Gastrocnemius medialis (tissue), 4 donors: ENCODE measurements around the gene URAD. TPM values are rescaled to one million over a fixed set of nuclear protein-coding genes. Genes with fewer than 3 reads are reported as not detected.
"Not testable (repeated sequence)": the region's sequence is repeated elsewhere in the genome, so short reads cannot be mapped to it uniquely, and the experiment has no call there.

Source experiments
- ATAC-seq, 2 donors: fragments of 150-250 bp; one replicate each; pipeline ENCODE4 v1.9.1; 2016
- DNase-seq, 2 donors: peaks; one replicate each; pipeline ENCODE4 v3.0.0-alpha.2; 2019
- H3K27ac ChIP-seq, 4 donors: fragments of 200-600 bp; sonication (generic); 1 replicate in 1 of 4; 2 replicates in 3 of 4; pipeline ENCODE4 v1.5.1; 2016 to 2018; ENCODE audit warnings: mild to moderate bottlenecking in 2 of 4, moderate library complexity in 1 of 4
- H3K27me3 ChIP-seq, 3 donors: fragments of 200-600 bp; sonication (generic) in 2 of 3; 1 replicate in 1 of 3; 2 replicates in 2 of 3; pipeline versions ENCODE4 v1.5.1 to v1.6.0; 2016 to 2019; ENCODE audit warnings: mild to moderate bottlenecking in 1 of 3, moderate library complexity in 1 of 3
- H3K36me3 ChIP-seq, 2 donors: fragments of 200-600 bp; sonication (generic) in 1 of 2; one replicate each; pipeline ENCODE4 v1.5.1; 2017 to 2018
- H3K4me1 ChIP-seq, 2 donors: fragments of 200-600 bp; sonication (generic) in 1 of 2; one replicate each; pipeline ENCODE4 v1.5.1; 2016 to 2017; ENCODE audit warnings: mild to moderate bottlenecking in 2 of 2
- H3K4me3 ChIP-seq, 4 donors: fragments of 200-600 bp; sonication (generic) in 3 of 4; 1 replicate in 1 of 4; 2 replicates in 3 of 4; pipeline ENCODE4 v1.5.1; 2016 to 2019; ENCODE audit warnings: mild to moderate bottlenecking in 2 of 4
- H3K9me3 ChIP-seq, 3 donors: fragments of 200-600 bp; sonication (generic) in 2 of 3; 1 replicate in 1 of 3; 2 replicates in 2 of 3; pipeline ENCODE4 v1.5.1; 2016 to 2019
- POLR2A ChIP-seq, 2 donors: fragments of 450-650 bp; IDR thresholded peaks; one replicate each; pipeline ENCODE4 v1.6.1; 2017; ENCODE audit warnings: antibody characterized with exemption in 2 of 2, mild to moderate bottlenecking in 2 of 2, moderate library complexity in 2 of 2
- in situ Hi-C, 4 donors: fragments of 200-750 bp; cut with MboI; loops; one replicate each; pipeline versions ENCODE4 v1.15.0 to v1.8.0; 2017; ENCODE audit warnings: low sequenced_read_pairs in 4 of 4
- intact Hi-C: fragments of 100-400 bp; cut with DNase I; formaldehyde crosslinking; loops from one replicate; pipeline ENCODE4 v1.15.1; 2023; ENCODE audit warnings: low total_unique reads
- total RNA-seq, 4 donors: library from RNA; depleted of rRNA; stranded (reverse); fragments of >200 nt; gene quantifications; one replicate each; pipeline versions ENCODE4 v1.1.0 to v1.2.3, GENCODE V29; 2016
- TF ChIP-seq, protein P1 (sequence below), 5 experiments: fragments of 450-650 bp in 3 of 5; fragments of 200-600 bp in 2 of 5; sonication (generic) in 2 of 5; IDR thresholded peaks in 4 of 5; conservative IDR thresholded peaks in 1 of 5; 1 replicate in 4 of 5; 2 replicates in 1 of 5; pipeline ENCODE4 v1.5.1; 2016 to 2019; ENCODE audit warnings: antibody characterized with exemption in 5 of 5, mild to moderate bottlenecking in 3 of 5, moderate library complexity in 3 of 5

URAD gene
- total RNA-seq, 4 donors from 2014 or later, result not detected

- Histone ChIP-seq H3K27ac (no peak overlapping the region), H3K9me3 (no peaks in the 10 kb centered on the region), H3K36me3 (no peaks in the 10 kb centered on the region), H3K4me3 (no peak overlapping the region), H3K27me3 (no peaks in the 10 kb centered on the region), H3K4me1 (no peaks in the 10 kb centered on the region)
- no peak for DNase-seq
- no peak for TF ChIP-seq POLR2A (IDR thresholded peaks at IDR 0.05)
- TF ChIP-seq, protein P1, sequence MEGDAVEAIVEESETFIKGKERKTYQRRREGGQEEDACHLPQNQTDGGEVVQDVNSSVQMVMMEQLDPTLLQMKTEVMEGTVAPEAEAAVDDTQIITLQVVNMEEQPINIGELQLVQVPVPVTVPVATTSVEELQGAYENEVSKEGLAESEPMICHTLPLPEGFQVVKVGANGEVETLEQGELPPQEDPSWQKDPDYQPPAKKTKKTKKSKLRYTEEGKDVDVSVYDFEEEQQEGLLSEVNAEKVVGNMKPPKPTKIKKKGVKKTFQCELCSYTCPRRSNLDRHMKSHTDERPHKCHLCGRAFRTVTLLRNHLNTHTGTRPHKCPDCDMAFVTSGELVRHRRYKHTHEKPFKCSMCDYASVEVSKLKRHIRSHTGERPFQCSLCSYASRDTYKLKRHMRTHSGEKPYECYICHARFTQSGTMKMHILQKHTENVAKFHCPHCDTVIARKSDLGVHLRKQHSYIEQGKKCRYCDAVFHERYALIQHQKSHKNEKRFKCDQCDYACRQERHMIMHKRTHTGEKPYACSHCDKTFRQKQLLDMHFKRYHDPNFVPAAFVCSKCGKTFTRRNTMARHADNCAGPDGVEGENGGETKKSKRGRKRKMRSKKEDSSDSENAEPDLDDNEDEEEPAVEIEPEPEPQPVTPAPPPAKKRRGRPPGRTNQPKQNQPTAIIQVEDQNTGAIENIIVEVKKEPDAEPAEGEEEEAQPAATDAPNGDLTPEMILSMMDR (IDR thresholded peaks at IDR 0.05 in 4 of 5, conservative IDR thresholded peaks at IDR 0.05 in 1 of 5), result no peak
- ATAC-seq, result no peak
- in situ Hi-C loops, result no loop called here
- intact Hi-C loops, result no loop called here
Observed at GRCh38 chr13:28012383-28012782, 23.9 kb upstream of the URAD start.

DNA sequence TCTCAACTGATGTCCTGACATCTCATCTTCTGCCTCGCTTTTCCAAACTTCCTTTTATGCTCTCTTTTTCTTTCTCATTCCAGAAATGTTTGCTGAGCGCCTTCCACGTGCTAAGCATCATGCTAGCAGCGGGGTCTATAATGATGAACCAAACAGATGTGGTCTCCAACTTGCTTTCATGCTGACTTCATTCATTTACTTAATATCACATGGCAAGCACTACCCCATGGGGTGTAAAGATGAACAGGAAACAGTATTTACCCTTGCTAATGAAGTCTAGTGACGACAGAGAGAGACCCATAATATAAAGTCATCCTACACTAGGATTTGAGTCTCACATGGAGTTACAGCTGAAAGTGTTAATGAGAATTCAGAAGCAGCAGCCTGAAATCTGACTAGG lies 21.6 kb upstream of the URAD start:
- no peak overlapping the region for H3K27ac ChIP-seq
- H3K36me3 ChIP-seq, result no peaks in the 10 kb centered on the region
- no peaks in the 10 kb centered on the region for H3K4me1 ChIP-seq
- in situ Hi-C loops (no loop called here), intact Hi-C loops (no loop called here)
- no peak for TF ChIP-seq POLR2A (IDR thresholded peaks at IDR 0.05)
- TF ChIP-seq, protein P1 (IDR thresholded peaks at IDR 0.05 in 4 of 5, conservative IDR thresholded peaks at IDR 0.05 in 1 of 5), result no peak
- DNase-seq (no peak), ATAC-seq (no peak)
- H3K4me3 ChIP-seq, result no peak overlapping the region
- H3K9me3 ChIP-seq, result no peaks in the 10 kb centered on the region
- H3K27me3 ChIP-seq, result no peaks in the 10 kb centered on the region

DNA sequence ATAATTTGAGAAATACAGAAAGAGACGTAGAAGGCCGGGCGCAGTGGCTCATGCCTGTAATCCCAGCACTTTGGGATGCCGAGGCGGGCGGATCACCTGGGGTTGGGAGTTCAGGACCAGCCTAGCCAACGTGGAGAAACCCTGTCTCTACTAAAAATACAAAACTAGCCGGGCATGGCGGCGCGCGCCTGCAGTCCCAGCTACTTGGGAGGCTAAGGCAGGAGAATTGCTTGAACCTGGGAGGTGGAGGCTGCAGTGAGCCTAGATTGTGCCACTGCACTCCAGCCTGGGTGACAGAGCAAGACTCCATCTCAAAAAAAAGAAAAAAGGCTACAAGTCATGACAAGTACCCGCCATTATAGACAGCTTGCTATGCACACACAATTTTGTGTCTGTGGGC lies 16.5 kb upstream of the URAD start:
- H3K27me3 ChIP-seq, in situ Hi-C loops, H3K27ac ChIP-seq, intact Hi-C loops, H3K9me3 ChIP-seq, H3K36me3 ChIP-seq, H3K4me3 ChIP-seq, ATAC-seq, DNase-seq, H3K4me1 ChIP-seq: not testable (repeated sequence)

- TF ChIP-seq, protein P1 (IDR thresholded peaks at IDR 0.05 in 4 of 5, conservative IDR thresholded peaks at IDR 0.05 in 1 of 5), result no peak
- TF ChIP-seq POLR2A (IDR thresholded peaks at IDR 0.05), result no peak
- no peaks in the 10 kb centered on the region for H3K27me3 ChIP-seq
- H3K4me1 ChIP-seq, result no peaks in the 10 kb centered on the region
- intact Hi-C loops (no loop called here), in situ Hi-C loops (no loop called here)
- ATAC-seq, result no peak
- H3K4me3 ChIP-seq, result no peak overlapping the region
- H3K27ac ChIP-seq, result no peak overlapping the region
- H3K9me3 ChIP-seq, result no peaks in the 10 kb centered on the region
- no peak for DNase-seq
- no peaks in the 10 kb centered on the region for H3K36me3 ChIP-seq
Observed at GRCh38 chr13:28002886-28003698, 14.6 kb upstream of the URAD start.

DNA sequence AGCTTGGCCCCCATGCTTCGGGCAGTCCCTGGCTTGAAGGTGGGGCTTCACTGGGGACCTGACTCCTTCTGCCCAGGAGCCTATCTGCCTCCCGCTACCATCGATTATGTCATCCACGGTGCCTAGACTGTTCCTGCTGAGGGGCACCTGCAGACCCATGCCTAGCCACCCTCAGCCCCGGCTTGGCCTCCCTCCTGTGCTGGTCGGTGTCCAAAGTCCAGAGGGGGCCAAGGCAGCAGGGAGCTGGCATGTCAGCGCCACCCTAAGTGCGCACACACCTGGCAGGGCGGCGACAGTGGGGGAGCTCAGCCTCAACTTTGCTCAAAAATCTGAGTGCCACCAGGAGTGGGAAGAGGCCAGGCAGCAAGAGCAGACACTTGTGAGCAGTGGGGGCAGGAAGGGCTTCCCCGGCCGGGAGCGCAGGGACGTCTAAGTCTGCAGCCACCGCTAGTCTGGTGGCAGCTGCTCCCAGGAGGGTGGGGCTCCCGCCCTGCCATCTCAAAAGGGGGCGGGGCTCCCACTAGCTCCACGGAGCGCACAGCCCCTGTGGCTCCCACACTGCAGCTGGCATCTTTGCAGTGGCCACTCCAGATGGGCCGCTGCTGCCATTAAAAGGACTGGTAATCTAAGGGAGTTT lies 13.5 kb upstream of the URAD start:
- TF ChIP-seq, protein P1 (IDR thresholded peaks at IDR 0.05 in 4 of 5, conservative IDR thresholded peaks at IDR 0.05 in 1 of 5), result no peak
- TF ChIP-seq POLR2A (IDR thresholded peaks at IDR 0.05), result no peak
- H3K4me3 ChIP-seq, result no peak overlapping the region
- H3K36me3 ChIP-seq, result no peaks in the 10 kb centered on the region
- no peaks in the 10 kb centered on the region for H3K4me1 ChIP-seq
- H3K9me3 ChIP-seq, result no peaks in the 10 kb centered on the region
- H3K27ac ChIP-seq, result no peak overlapping the region
- ATAC-seq (no peak), DNase-seq (no peak)
- in situ Hi-C loops, result no loop called here
- intact Hi-C loops, result no loop called here
- H3K27me3 ChIP-seq, result no peaks in the 10 kb centered on the region
